SU-DHL-6 (cell line): ENCODE results near the gene NRP1.

Source experiments
- EZH2phosphoT487 ChIP-seq: fragments of 200-600 bp; sonication (generic), shearing (Covaris generic); conservative IDR thresholded peaks from 2 replicates; pipeline ENCODE4 v1.6.1; 2018; ENCODE audit warnings: mild to moderate bottlenecking, antibody characterized with exemption, low read length, moderate library complexity, mixed read lengths
- TF ChIP-seq, protein P1 (sequence below): fragments of 200-600 bp; sonication (generic); IDR thresholded peaks from one replicate; pipeline ENCODE4 v1.5.1; 2017; ENCODE audit warnings: antibody characterized with exemption, mild to moderate bottlenecking, low read length, moderate library complexity; ENCODE audit not compliant: insufficient read depth, poor library complexity, severe bottlenecking

DNA sequence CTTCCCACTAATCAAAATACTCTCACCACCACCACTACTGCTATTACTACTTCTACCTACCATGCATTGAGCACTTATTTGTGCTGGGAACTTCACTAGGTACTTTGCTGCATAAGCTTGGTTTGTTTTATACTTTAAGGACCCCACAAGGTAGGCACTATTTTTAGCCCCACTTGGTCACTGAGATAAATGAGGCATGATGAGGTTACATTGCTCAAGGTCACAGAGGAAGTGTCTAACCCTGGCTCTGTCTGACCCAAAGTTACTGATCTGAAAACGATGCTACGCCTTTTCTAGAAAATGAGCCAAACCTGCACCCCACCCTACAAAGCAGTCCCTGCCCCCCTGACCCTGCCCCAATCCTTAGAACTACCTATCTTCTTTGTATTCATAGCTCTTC is 35.6 kb downstream of the NRP1 start:
- TF ChIP-seq, protein P1, sequence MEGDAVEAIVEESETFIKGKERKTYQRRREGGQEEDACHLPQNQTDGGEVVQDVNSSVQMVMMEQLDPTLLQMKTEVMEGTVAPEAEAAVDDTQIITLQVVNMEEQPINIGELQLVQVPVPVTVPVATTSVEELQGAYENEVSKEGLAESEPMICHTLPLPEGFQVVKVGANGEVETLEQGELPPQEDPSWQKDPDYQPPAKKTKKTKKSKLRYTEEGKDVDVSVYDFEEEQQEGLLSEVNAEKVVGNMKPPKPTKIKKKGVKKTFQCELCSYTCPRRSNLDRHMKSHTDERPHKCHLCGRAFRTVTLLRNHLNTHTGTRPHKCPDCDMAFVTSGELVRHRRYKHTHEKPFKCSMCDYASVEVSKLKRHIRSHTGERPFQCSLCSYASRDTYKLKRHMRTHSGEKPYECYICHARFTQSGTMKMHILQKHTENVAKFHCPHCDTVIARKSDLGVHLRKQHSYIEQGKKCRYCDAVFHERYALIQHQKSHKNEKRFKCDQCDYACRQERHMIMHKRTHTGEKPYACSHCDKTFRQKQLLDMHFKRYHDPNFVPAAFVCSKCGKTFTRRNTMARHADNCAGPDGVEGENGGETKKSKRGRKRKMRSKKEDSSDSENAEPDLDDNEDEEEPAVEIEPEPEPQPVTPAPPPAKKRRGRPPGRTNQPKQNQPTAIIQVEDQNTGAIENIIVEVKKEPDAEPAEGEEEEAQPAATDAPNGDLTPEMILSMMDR = no peak
- no peak for TF ChIP-seq EZH2phosphoT487
